K562 (cell line): ENCODE data around the gene NRG3. TPM values are rescaled to one million over a fixed set of nuclear protein-coding genes. Genes with fewer than 3 reads are reported as not detected.

Experiments
- ATAC-seq: fragments of 200-7000 bp; cut with Tn5 transposase; 3 replicates; pipeline ENCODE4 v1.9.1; 2020; ENCODE audit warnings: moderate library complexity
- BruUV-seq: library from RNA; stranded (reverse); fragments of 400-500 nt; replicated peaks from 2 replicates; lab custom pipeline; 2021; lab: Mats Ljungman, UMichigan
- CTCF ChIA-PET: fragments of 300-600 bp; formaldehyde crosslinking; extraction: SDS; loops from one replicate; lab custom pipeline; 2021; ENCODE audit warnings: low intra/inter-chr PET ratio; lab: Yijun Ruan, JAX
- POLR2A ChIA-PET: fragments of 300-600, 350-650 bp; sonication (Branson Sonifier 250); formaldehyde crosslinking; extraction: SDS; loops from one replicate; lab custom pipeline; 2021; ENCODE audit warnings: antibody characterized with exemption, inconsistent platforms; lab: Yijun Ruan, JAX
- DNase-seq, 4 experiments: peaks; one replicate each; pipeline versions ENCODE4 v3.0.0 to v3.0.0-alpha.2; 2011 to 2018; ENCODE audit warnings: low spot score in 3 of 4, mixed read lengths in 3 of 4; ENCODE audit errors: extremely low read depth in 1 of 4
- FAIRE-seq: peaks from 2 replicates; lab custom pipeline; 2011; peaks lifted over from hg19 to GRCh38; lab: Jason Lieb, UNC
- H2AFZ ChIP-seq: 2 replicates; pipeline ENCODE4 v1.6.0; 2011; ENCODE audit warnings: low read depth, low read length, control low read depth, inconsistent platforms
- H3K27ac ChIP-seq: fragments of 200-600 bp; 3 replicates; pipeline ENCODE4 v1.8.0; 2011; ENCODE audit warnings: low read depth, mild to moderate bottlenecking, control low read depth, inconsistent platforms, low read length, moderate library complexity, mixed read lengths; ENCODE audit errors: extremely low read depth
- H3K27me3 ChIP-seq, 2 experiments: fragments of 300-600 bp in 1 of 2; 2 replicates in 1 of 2; 3 replicates in 1 of 2; pipeline versions ENCODE4 v1.6.0 to v1.8.0; 2011; ENCODE audit warnings: inconsistent platforms in 2 of 2, low read length in 2 of 2, mild to moderate bottlenecking in 1 of 2, mixed read lengths in 1 of 2, moderate library complexity in 1 of 2; ENCODE audit not compliant: control insufficient read depth in 2 of 2, insufficient read depth in 2 of 2
- H3K36me3 ChIP-seq: fragments of 300-600 bp; 3 replicates; pipeline ENCODE4 v1.8.0; 2011; ENCODE audit warnings: mild to moderate bottlenecking, low read length, inconsistent platforms; ENCODE audit not compliant: control insufficient read depth, insufficient read depth
- H3K4me1 ChIP-seq, 2 experiments: fragments of 200-600 bp in 1 of 2; replicated peaks in 1 of 2; 2 replicates in 1 of 2; 3 replicates in 1 of 2; pipeline versions ENCODE4 v1.5.1 to v1.8.0; 2011; ENCODE audit warnings: inconsistent platforms in 2 of 2, low read length in 2 of 2, mild to moderate bottlenecking in 1 of 2, mixed read lengths in 1 of 2, moderate library complexity in 1 of 2; ENCODE audit not compliant: control insufficient read depth in 2 of 2, insufficient read depth in 2 of 2
- H3K4me2 ChIP-seq: 2 replicates; pipeline ENCODE4 v1.6.1; 2011; ENCODE audit warnings: low read length, control low read depth, inconsistent platforms, mixed read lengths; ENCODE audit not compliant: insufficient read depth
- H3K4me3 ChIP-seq: fragments of 200-600 bp; sonication (generic), shearing (Covaris generic); 2 replicates; pipeline ENCODE4 v1.5.1; 2016; ENCODE audit warnings: control low read depth, inconsistent platforms
- H3K79me2 ChIP-seq: fragments of 200-600 bp; 3 replicates; pipeline ENCODE4 v1.8.0; 2011; ENCODE audit warnings: low read length, inconsistent platforms; ENCODE audit not compliant: control insufficient read depth, insufficient read depth
- H3K9ac ChIP-seq, 2 experiments: 2 replicates each; pipeline versions ENCODE4 v1.6.0 to v1.6.1; 2011; ENCODE audit warnings: low read depth in 2 of 2, low read length in 2 of 2, control low read depth in 1 of 2, inconsistent platforms in 1 of 2, mild to moderate bottlenecking in 1 of 2, mixed read lengths in 1 of 2; ENCODE audit not compliant: insufficient read depth in 1 of 2
- H3K9me1 ChIP-seq: one replicate; pipeline ENCODE4 v1.6.0; 2011; ENCODE audit warnings: inconsistent platforms, mild to moderate bottlenecking, low read length, moderate library complexity; ENCODE audit not compliant: control insufficient read depth, insufficient read depth
- H3K9me3 ChIP-seq: replicated peaks from 2 replicates; pipeline ENCODE4 v1.5.1; 2011; ENCODE audit warnings: low read depth, low read length, inconsistent platforms; ENCODE audit not compliant: control insufficient read depth, insufficient read depth
- H4K20me1 ChIP-seq: replicated peaks from 2 replicates; pipeline ENCODE4 v1.6.1; 2011; ENCODE audit warnings: low read length, inconsistent platforms, mixed read lengths; ENCODE audit not compliant: control insufficient read depth, insufficient read depth
- BRD4 ChIP-seq: fragments of 200-600 bp; sonication (generic); IDR thresholded peaks from 2 replicates; pipeline ENCODE4 v1.6.1; 2017; ENCODE audit warnings: inconsistent platforms
- CBFB ChIP-seq: sonication (generic); formaldehyde crosslinking; IDR thresholded peaks from 2 replicates; pipeline ENCODE4 v1.4.0; 2020; ENCODE audit warnings: mild to moderate bottlenecking, missing genetic modification reagents
- CBX8 ChIP-seq: fragments of 200-600 bp; sonication (generic); IDR thresholded peaks from 2 replicates; pipeline ENCODE4 v1.6.1; 2012; ENCODE audit warnings: borderline replicate concordance, mixed run types, low read depth, mild to moderate bottlenecking, moderate library complexity, mixed read lengths, low read length, control low read depth, inconsistent platforms; ENCODE audit not compliant: poor library complexity, severe bottlenecking; ENCODE audit errors: extremely low read depth
- GTF2A2 ChIP-seq: IDR thresholded peaks from 2 replicates; pipeline ENCODE4 v1.6.1; 2016; ENCODE audit warnings: mild to moderate bottlenecking, missing genetic modification characterization, missing compliant biosample characterization
- IRF2 ChIP-seq: sonication (generic); formaldehyde crosslinking; IDR thresholded peaks from 2 replicates; pipeline ENCODE4 v1.8.1; 2022; ENCODE audit warnings: mild to moderate bottlenecking, missing genetic modification reagents
- KDM2B ChIP-seq: fragments of 250-450 bp; sonication (Bioruptor Pico); IDR thresholded peaks from 2 replicates; pipeline ENCODE4 v1.8.0; 2021; ENCODE audit warnings: mild to moderate bottlenecking, moderate library complexity
- MCM5 ChIP-seq: fragments of 450-650 bp; IDR thresholded peaks from 2 replicates; pipeline ENCODE4 v1.6.1; 2016; ENCODE audit warnings: low read depth
- MEF2A ChIP-seq: IDR thresholded peaks from 2 replicates; pipeline ENCODE4 v1.6.1; 2011; ENCODE audit warnings: low read depth, mild to moderate bottlenecking, low read length, moderate library complexity; ENCODE audit not compliant: control insufficient read depth
- NFXL1 ChIP-seq: fragments of 450-650 bp; formaldehyde crosslinking; IDR thresholded peaks from 2 replicates; pipeline ENCODE4 v1.4.0; 2021; ENCODE audit warnings: mild to moderate bottlenecking
- PYGO2 ChIP-seq: fragments of 450-650 bp; IDR thresholded peaks from 2 replicates; pipeline ENCODE4 v1.6.1; 2016; ENCODE audit warnings: mild to moderate bottlenecking, missing genetic modification characterization, moderate library complexity, missing compliant biosample characterization
- RBM15 ChIP-seq: fragments of 200-400 bp; formaldehyde crosslinking; IDR thresholded peaks from 2 replicates; pipeline ENCODE4 v1.6.1; 2018; ENCODE audit warnings: mild to moderate bottlenecking, low read length, moderate library complexity; ENCODE audit not compliant: insufficient read depth
- SAFB ChIP-seq: fragments of 200-400 bp; formaldehyde crosslinking; IDR thresholded peaks from 2 replicates; pipeline ENCODE4 v1.6.1; 2017; ENCODE audit warnings: low read depth, low read length, borderline replicate concordance
- SRF ChIP-seq, 2 experiments: fragments of 250-450, 450-650 bp in 1 of 2; sonication (Bioruptor Pico) in 1 of 2; sonication (generic) in 1 of 2; formaldehyde crosslinking; IDR thresholded peaks; 2 replicates each; pipeline versions ENCODE4 v1.5.0 to v1.5.1; 2020 to 2022; ENCODE audit warnings: mild to moderate bottlenecking in 1 of 2, missing genetic modification reagents in 1 of 2
- TCFL5 ChIP-seq: fragments of 250-450 bp; sonication (Bioruptor Pico); conservative IDR thresholded peaks from 2 replicates; pipeline ENCODE4 v1.6.1; 2021; ENCODE audit warnings: mild to moderate bottlenecking, moderate library complexity, matching md5 sums
- TEAD2 ChIP-seq: fragments of 450-650 bp; IDR thresholded peaks from 2 replicates; pipeline ENCODE4 v1.6.1; 2016; ENCODE audit warnings: missing genetic modification characterization, control low read depth, missing compliant biosample characterization
- ZFP1 ChIP-seq: fragments of 450-650 bp; formaldehyde crosslinking; IDR thresholded peaks from 2 replicates; pipeline ENCODE4 v1.4.0; 2020; ENCODE audit warnings: mild to moderate bottlenecking, mixed read lengths
- ZNF23 ChIP-seq: fragments of 250-450 bp; sonication (Bioruptor Pico); IDR thresholded peaks from 2 replicates; pipeline ENCODE4 v1.4.0; 2020; ENCODE audit warnings: mild to moderate bottlenecking
- ZNF316 ChIP-seq: fragments of 450-650 bp; IDR thresholded peaks from 2 replicates; pipeline ENCODE4 v1.6.1; 2016
- ZNF408 ChIP-seq: fragments of 250-450 bp; sonication (Bioruptor Pico); IDR thresholded peaks from 2 replicates; pipeline ENCODE4 v1.4.0; 2020; ENCODE audit warnings: low read depth, mild to moderate bottlenecking, moderate library complexity
- ZNF764 ChIP-seq: fragments of 250-450 bp; sonication (Bioruptor Pico); IDR thresholded peaks from 2 replicates; pipeline ENCODE4 v1.4.0; 2020; ENCODE audit warnings: low read depth, mild to moderate bottlenecking, moderate library complexity
- ZNF766 ChIP-seq: fragments of 200-800 bp; sonication (Bioruptor generic); conservative IDR thresholded peaks from 2 replicates; pipeline ENCODE4 v1.6.1; 2016; ENCODE audit warnings: missing genetic modification characterization, missing compliant biosample characterization
- WGBS: fragments of 100-300 bp; shearing (Covaris generic); methylation state at CpG from one replicate; pipeline ENCODE4 v1.1.6; 2016; ENCODE audit warnings: low coverage, mixed read lengths; ENCODE audit not compliant: insufficient coverage; ENCODE audit errors: missing lambda C conversion rate; 5-methylcytosine and 5-hydroxymethylcytosine counted together
- in situ Hi-C: fragments of 300-500 bp; cut with MboI; formaldehyde crosslinking; loops from 4 replicates; pipeline ENCODE4 v1.15.0; 2018; ENCODE audit warnings: inconsistent platforms, mixed read lengths
- intact Hi-C: fragments of 100-400 bp; cut with micrococcal nuclease; formaldehyde crosslinking; loops from 2 replicates; pipeline ENCODE4 v1.14.2; 2022
- polyA plus RNA-seq, 8 experiments: library from polyadenylated mRNA; depleted of rRNA in 4 of 8; stranded (reverse) in 5 of 8; unstranded in 3 of 8; fragments of >200 nt; fragmentation: Nextera tagmentation in 2 of 8; fragmentation: Illumina TruSeq in 1 of 8; extraction: Ambion mirVana in 2 of 8; extraction: Trizol in 1 of 8; gene quantifications; 2 replicates each; pipeline versions ENCODE4 v1.2.1 to v1.2.3, GENCODE V29; 2011 to 2014; ENCODE audit warnings: inconsistent platforms in 1 of 8, missing spikeins in 1 of 8
- total RNA-seq, 7 experiments: library from RNA; depleted of rRNA in 6 of 7; stranded (reverse); fragments of >200 nt in 6 of 7; fragmentation: Illumina TruSeq in 2 of 7; extraction: Trizol in 2 of 7; gene quantifications; 2 replicates each; pipeline versions ENCODE4 v1.2.1 to v1.2.3, GENCODE V29; 2011 to 2021; ENCODE audit warnings: low replicate concordance in 1 of 7

Gene NRG3
- total and polyA plus RNA-seq, 9 of the 15 experiments (the other 6 are each of a cell fraction or from before 2014, with no cell fraction given), result not detected

GRCh38 chr10:82497439-82497838 lies 622.4 kb downstream of the NRG3 start:
- Histone ChIP-seq H3K27me3 (no peaks in the 10 kb centered on the region), H3K4me2 (no peak overlapping the region), H2AFZ (no peak overlapping the region), H3K9ac (no peak overlapping the region), H3K36me3 (no peaks in the 10 kb centered on the region), H3K27ac (no peak overlapping the region), H3K79me2 (no peaks in the 10 kb centered on the region), H3K9me3 (no peaks in the 10 kb centered on the region), H4K20me1 (no peaks in the 10 kb centered on the region), H3K4me1 (no peaks in the 10 kb centered on the region), H3K9me1 (no peaks in the 10 kb centered on the region), H3K4me3 (no peak overlapping the region)
- ChIA-PET POLR2A (no interaction called here), CTCF (no interaction called here)
- intact Hi-C loops (no loop called here), in situ Hi-C loops (no loop called here)
- TF ChIP-seq TEAD2 (no peak), ZNF764 (CRISPR knock-in tag) (no peak), BRD4 (no peak), RBM15 (no peak), PYGO2 (no peak), ZNF23 (CRISPR knock-in tag) (no peak)
- ATAC-seq (no peak), DNase-seq (no peak), FAIRE-seq (no peak)
- WGBS, result 0% methylated on average over 2 of the region's 2 CpGs
- no TSS peak for BruUV-seq

GRCh38 chr10:82498976-82499375 lies 624.0 kb downstream of the NRG3 start:
- in situ Hi-C loops, result no loop called here
- no peaks in the 10 kb centered on the region for H3K36me3 ChIP-seq
- H3K79me2 ChIP-seq, result no peaks in the 10 kb centered on the region
- no peak overlapping the region for H3K9ac ChIP-seq
- ATAC-seq, result no peak
- no TSS peak for BruUV-seq
- no peaks in the 10 kb centered on the region for H3K9me3 ChIP-seq
- H4K20me1 ChIP-seq, result no peaks in the 10 kb centered on the region
- intact Hi-C loops, result no loop called here
- FAIRE-seq, result no peak
- ChIA-PET POLR2A (no interaction called here), CTCF (no interaction called here)
- no peak overlapping the region for H3K27ac ChIP-seq
- DNase-seq, result no peak
- no peak overlapping the region for H2AFZ ChIP-seq
- H3K4me1 ChIP-seq, result no peaks in the 10 kb centered on the region
- H3K27me3 ChIP-seq, result no peaks in the 10 kb centered on the region
- H3K4me2 ChIP-seq, result no peak overlapping the region
- no peaks in the 10 kb centered on the region for H3K9me1 ChIP-seq
- no peak overlapping the region for H3K4me3 ChIP-seq
- TF ChIP-seq ZNF766 (CRISPR knock-in tag) (no peak), CBX8 (no peak), NFXL1 (CRISPR knock-in tag) (no peak), SAFB (no peak), ZNF408 (CRISPR knock-in tag) (no peak), IRF2 (no peak), ZFP1 (no peak), CBFB (no peak), MEF2A (no peak), MCM5 (no peak), SRF (CRISPR knock-in tag; IDR thresholded peaks at IDR 0.05) (no peak), ZNF316 (no peak), TCFL5 (CRISPR knock-in tag) (no peak), KDM2B (no peak), GTF2A2 (tag) (no peak)
